ENCODE data around the gene PLCH1.

Gene PLCH1

DNA sequence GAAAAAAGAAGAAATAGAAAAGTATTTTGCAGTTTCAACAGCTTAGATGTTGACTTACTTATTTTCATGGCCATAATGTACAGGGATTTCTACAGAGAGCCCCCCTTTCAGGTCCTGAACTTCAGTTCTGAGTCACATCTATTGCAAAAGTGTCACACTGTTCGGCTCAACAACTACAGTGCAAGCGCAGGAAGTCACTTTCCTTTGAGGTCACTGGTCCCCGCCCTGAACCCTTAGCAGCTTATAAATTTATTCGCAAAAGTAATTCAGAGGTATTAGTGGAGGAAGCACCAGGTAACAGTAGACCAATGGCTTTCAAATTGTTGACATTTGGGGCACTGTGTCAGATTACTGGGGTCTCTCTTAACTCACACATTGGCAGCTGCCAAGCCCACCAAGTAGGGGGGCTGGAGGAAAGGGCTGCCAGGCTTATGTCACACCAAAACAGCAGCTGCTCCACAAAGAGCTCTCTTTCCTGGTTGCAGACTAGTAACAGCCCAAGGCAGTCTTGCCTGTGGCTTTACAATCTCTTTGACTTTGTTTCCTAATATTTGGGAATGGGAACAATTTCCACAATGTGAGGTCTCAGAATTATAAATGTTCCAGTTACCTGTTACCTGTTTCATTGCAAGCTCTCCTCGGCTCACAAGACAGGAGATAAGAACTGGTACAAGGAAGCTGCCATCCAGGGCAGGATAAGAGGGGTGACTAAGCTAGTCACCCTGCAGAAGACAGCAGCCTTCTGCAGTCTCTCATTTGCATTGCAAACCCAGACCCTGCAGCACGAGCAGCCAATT is 321.1 kb downstream of the PLCH1 start:
- no peak for DNase-seq (ENCODE audit: low read depth)
- TF ChIP-seq CTCF (IDR thresholded peaks at IDR 0.05; ENCODE audit: insufficient read depth, low read depth, low read length, missing control alignments) = no peak
- H3K4me3 ChIP-seq (ENCODE audit: low read depth, low read length) = no peak overlapping the region

DNA sequence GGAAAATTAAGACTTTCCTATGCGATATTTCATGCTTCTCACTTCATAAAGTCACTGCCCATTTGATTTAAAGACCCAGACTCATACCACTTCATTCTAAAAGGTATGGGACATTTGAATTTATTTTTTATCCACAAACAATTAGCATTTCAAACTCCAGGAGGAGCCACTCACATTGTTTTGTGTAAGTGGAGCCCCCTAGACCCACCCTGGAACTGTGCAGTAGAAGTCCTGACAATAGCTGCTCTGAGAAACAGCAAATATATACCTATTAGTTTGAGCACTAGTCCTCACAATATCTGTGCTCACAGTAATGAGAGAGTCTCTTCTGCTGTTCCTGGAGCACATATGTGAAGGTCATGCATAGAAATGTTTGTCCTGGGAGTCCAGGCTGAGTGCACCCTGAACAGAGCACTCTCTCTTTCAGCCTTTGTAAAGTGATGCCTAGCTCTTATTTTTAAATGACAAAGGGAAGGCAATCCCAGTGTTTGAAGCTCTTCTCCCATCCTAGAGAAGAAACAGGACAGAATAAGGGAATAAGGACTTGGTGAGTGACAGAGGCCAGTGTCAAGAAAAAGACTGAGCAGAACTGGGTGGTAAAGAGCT is 323.9 kb downstream of the PLCH1 start:
- no peak for DNase-seq (ENCODE audit: low read depth)
- TF ChIP-seq CTCF (IDR thresholded peaks at IDR 0.05; ENCODE audit: insufficient read depth, low read depth, low read length, missing control alignments) = no peak
- H3K4me3 ChIP-seq (ENCODE audit: low read depth, low read length) = no peak overlapping the region

DNA sequence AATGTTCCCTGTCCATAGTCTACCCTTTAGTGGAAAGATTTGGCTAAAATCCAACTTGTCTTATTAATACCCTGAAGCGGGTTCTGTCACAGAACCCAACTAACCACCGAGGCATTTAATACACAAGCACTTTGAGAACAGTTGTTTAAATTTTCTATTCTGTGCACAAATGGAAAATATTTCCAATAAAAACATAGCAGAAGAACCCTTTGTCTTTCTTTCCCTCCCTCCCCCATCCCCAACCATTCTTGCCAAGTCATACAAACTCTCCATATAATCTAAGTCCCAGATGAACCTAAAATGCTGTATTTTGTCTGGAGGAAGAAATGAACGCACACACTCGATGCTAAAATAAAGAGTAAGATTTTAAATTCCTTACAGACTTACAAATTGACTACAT is 324.5 kb downstream of the PLCH1 start:
- no peak overlapping the region for H3K4me3 ChIP-seq (ENCODE audit: low read depth, low read length)
- no peak for TF ChIP-seq CTCF (IDR thresholded peaks at IDR 0.05; ENCODE audit: insufficient read depth, low read depth, low read length, missing control alignments)
- DNase-seq (ENCODE audit: low read depth) = no peak

GRCh38 chr3:155418407-155418806 is 326.5 kb downstream of the PLCH1 start:
- TF ChIP-seq CTCF (IDR thresholded peaks at IDR 0.05; ENCODE audit: insufficient read depth, low read depth, low read length, missing control alignments) = no peak
- no peak overlapping the region for H3K4me3 ChIP-seq (ENCODE audit: low read depth, low read length)
- DNase-seq (ENCODE audit: low read depth) = no peak

DNA sequence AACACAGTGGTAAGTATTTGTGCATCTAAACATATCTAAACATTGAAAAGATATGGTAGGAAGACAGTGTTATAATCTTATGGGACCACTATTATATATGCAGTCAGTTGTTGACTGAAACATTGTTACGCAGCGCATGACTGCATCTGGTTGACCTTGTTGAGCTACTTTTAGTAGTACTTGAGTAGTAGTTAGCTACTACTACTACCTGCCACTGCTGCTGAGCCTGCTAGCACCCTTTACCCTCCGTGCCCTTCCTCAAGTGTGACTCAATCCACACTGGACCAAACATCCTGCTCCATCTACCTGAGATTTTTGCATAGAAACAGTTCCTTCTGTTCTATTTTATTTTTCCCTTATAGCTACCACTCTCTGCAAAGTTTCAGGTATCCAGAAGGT is 327.8 kb downstream of the PLCH1 start:
- no peak for DNase-seq (ENCODE audit: low read depth)
- TF ChIP-seq CTCF (IDR thresholded peaks at IDR 0.05; ENCODE audit: insufficient read depth, low read depth, low read length, missing control alignments) = no peak
- H3K4me3 ChIP-seq (ENCODE audit: low read depth, low read length) = no peak overlapping the region

DNA sequence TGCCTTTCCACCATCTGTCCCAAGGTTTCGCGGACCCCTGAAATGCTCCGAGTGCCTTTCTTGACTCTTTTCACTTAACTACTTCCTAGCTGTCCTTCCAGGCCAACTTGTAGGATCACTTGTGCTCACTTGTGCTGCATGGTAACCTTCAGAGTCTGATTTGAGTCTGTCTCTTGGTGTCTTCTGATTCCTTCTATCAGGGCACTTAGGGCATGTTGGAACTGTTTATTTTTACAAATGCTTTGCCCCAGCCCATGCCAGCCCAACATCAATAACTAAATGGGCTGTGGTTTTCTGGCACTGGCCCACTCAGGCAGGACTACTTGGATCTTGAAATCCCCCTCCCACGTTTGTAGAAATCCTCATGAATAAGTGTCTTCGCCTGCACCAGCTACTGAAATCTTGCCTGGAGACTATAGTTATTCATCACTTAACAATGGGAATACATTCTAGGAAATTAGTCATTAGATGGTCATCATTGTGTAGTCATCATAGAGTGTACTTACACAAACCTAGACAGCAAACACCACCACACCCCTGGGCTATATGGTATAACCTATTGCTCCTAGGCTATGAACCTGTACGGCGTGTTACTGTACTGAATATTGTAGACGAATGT is 328.3 kb downstream of the PLCH1 start:
- no peak for DNase-seq (ENCODE audit: low read depth)
- TF ChIP-seq CTCF (IDR thresholded peaks at IDR 0.05; ENCODE audit: insufficient read depth, low read depth, low read length, missing control alignments) = no peak
- H3K4me3 ChIP-seq (ENCODE audit: low read depth, low read length) = no peak overlapping the region
